Effector memory CD4-positive, alpha-beta T cell (primary cell): ENCODE data around the gene DIAPH1.
"Not testable (repeated sequence)": the region's sequence is repeated elsewhere in the genome, so short reads cannot be mapped to it uniquely, and the experiment has no call there.

ENCODE experiments used
- DNase-seq, 3 donors: peaks; one replicate each; pipeline ENCODE4 v3.0.0-alpha.2; 2020
- H3K27ac ChIP-seq: 2 replicates; pipeline ENCODE4 v1.7.0; 2013; ENCODE audit warnings: mild to moderate bottlenecking, low read length, moderate library complexity; ENCODE audit not compliant: insufficient read depth, poor library complexity, severe bottlenecking
- H3K27me3 ChIP-seq: replicated peaks from 2 replicates; pipeline ENCODE4 v1.7.0; 2013; ENCODE audit warnings: mild to moderate bottlenecking, low read length; ENCODE audit not compliant: insufficient read depth, control insufficient read depth, poor library complexity, severe bottlenecking
- H3K36me3 ChIP-seq: 2 replicates; pipeline ENCODE4 v1.7.0; 2013; ENCODE audit warnings: mild to moderate bottlenecking, low read length, moderate library complexity; ENCODE audit not compliant: control insufficient read depth, insufficient read depth
- H3K4me1 ChIP-seq: 2 replicates; pipeline ENCODE4 v1.7.0; 2013; ENCODE audit warnings: low read length, mild to moderate bottlenecking; ENCODE audit not compliant: control insufficient read depth, insufficient read depth, poor library complexity, severe bottlenecking
- H3K4me3 ChIP-seq: 2 replicates; pipeline ENCODE4 v1.7.0; 2013; ENCODE audit warnings: low read length, low read depth, mild to moderate bottlenecking; ENCODE audit not compliant: insufficient read depth, poor library complexity, severe bottlenecking
- H3K9me3 ChIP-seq: 2 replicates; pipeline ENCODE4 v1.7.0; 2013; ENCODE audit warnings: mild to moderate bottlenecking, low read length, moderate library complexity; ENCODE audit not compliant: control insufficient read depth

DIAPH1 gene

GRCh38 chr5:141615991-141616720, 2.6 kb downstream of the DIAPH1 start:
- peak overlapping the region; percentile 90 for H3K27ac ChIP-seq
- DNase-seq = no peak
- H3K36me3 ChIP-seq = peaks cover 6% of the 10 kb centered on the region
- H3K9me3 ChIP-seq = no peaks in the 10 kb centered on the region
- H3K4me3 ChIP-seq = peak overlapping the region; percentile 95
- H3K27me3 ChIP-seq = no peaks in the 10 kb centered on the region
- H3K4me1 ChIP-seq = peaks cover 36% of the 10 kb centered on the region

DNA sequence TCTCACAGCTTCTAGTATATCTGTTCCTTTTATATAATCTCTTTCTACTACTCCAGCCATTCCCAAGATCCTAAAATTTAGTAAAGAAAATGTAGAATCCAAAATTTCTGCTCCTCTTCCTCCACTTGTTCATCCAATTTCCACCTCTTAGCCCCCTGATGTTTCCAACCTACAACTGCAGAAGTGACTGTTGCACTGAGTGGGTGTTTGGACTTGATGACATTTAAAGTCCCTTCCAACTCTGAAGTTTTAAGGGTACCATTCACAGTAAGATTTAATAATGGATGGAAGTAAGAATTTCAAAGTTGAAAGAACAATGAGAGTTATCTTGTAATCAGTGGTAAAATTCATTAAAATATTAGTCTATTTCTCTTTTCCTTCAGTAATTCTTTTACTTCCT, 5.5 kb downstream of the DIAPH1 start:
- H3K27me3 ChIP-seq = no peaks in the 10 kb centered on the region
- peaks cover 51% of the 10 kb centered on the region for H3K4me1 ChIP-seq
- DNase-seq = no peak
- no peak overlapping the region for H3K4me3 ChIP-seq
- no peak overlapping the region for H3K27ac ChIP-seq
- peaks cover 3% of the 10 kb centered on the region for H3K36me3 ChIP-seq
- H3K9me3 ChIP-seq = no peaks in the 10 kb centered on the region

DNA sequence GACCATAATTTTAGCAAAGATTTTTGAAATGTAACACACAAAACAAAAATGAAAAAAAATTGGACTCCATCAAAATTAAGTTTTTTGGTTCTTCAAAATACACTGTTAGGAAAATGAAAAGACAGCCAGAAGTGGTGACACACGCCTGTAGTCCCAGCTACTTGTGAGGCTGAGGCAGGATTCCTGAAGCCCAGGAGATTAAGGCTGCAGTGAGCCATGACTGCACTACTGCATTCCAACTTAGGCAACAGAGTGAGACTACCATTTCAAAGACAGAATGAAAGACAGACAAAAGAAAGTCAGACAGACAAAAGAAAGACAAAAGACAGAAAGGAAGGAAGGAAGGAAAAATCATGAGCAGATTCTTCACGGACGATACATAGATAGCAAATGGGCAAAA, 7.5 kb downstream of the DIAPH1 start:
- Histone ChIP-seq H3K4me1 (peaks cover 69% of the 10 kb centered on the region), H3K27me3 (no peaks in the 10 kb centered on the region), H3K9me3 (no peaks in the 10 kb centered on the region), H3K36me3 (peaks cover 3% of the 10 kb centered on the region), H3K4me3 (no peak overlapping the region), H3K27ac (no peak overlapping the region)
- DNase-seq = no peak

DNA sequence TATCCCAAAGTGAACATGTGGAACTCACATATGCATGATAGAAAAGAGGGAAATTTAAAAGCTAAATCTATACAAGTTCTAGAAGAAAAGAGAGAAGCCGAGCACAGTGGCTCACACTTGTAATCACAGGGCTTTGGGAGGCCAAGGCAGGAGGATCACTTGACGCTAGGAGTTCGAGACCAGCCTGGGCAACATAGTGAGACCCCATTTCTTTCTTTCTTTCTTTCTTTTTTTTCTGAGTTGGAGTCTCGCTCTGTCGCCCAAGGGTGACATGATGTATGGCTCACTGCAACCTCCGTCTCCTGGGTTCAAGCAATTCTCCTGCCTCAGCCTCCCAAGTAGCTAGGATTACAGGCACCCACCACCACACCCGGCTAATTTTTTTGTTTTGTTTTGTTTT, 8.9 kb downstream of the DIAPH1 start:
- H3K36me3 ChIP-seq, H3K9me3 ChIP-seq, H3K4me3 ChIP-seq, H3K27ac ChIP-seq, H3K27me3 ChIP-seq, DNase-seq: not testable (repeated sequence)
- H3K4me1 ChIP-seq = peaks cover 72% of the 10 kb centered on the region

GRCh38 chr5:141609044-141609443, 9.8 kb downstream of the DIAPH1 start:
- Histone ChIP-seq H3K36me3 (peaks cover 3% of the 10 kb centered on the region), H3K4me1 (peaks cover 69% of the 10 kb centered on the region), H3K27ac (peak overlapping the region; percentile 72), H3K27me3 (no peaks in the 10 kb centered on the region), H3K9me3 (no peaks in the 10 kb centered on the region), H3K4me3 (no peak overlapping the region)
- DNase-seq = no peak

GRCh38 chr5:141608557-141608956, 10.2 kb downstream of the DIAPH1 start:
- peaks cover 69% of the 10 kb centered on the region for H3K4me1 ChIP-seq
- H3K27me3 ChIP-seq = no peaks in the 10 kb centered on the region
- no peaks in the 10 kb centered on the region for H3K9me3 ChIP-seq
- no peak overlapping the region for H3K4me3 ChIP-seq
- H3K36me3 ChIP-seq = peaks cover 3% of the 10 kb centered on the region
- DNase-seq = no peak
- peak overlapping the region; percentile 72 for H3K27ac ChIP-seq

GRCh38 chr5:141608046-141608445, 10.8 kb downstream of the DIAPH1 start:
- peaks cover 3% of the 10 kb centered on the region for H3K36me3 ChIP-seq
- H3K27me3 ChIP-seq = no peaks in the 10 kb centered on the region
- peaks cover 69% of the 10 kb centered on the region for H3K4me1 ChIP-seq
- peak overlapping the region; percentile 72 for H3K27ac ChIP-seq
- no peak overlapping the region for H3K4me3 ChIP-seq
- no peak for DNase-seq
- no peaks in the 10 kb centered on the region for H3K9me3 ChIP-seq

DNA sequence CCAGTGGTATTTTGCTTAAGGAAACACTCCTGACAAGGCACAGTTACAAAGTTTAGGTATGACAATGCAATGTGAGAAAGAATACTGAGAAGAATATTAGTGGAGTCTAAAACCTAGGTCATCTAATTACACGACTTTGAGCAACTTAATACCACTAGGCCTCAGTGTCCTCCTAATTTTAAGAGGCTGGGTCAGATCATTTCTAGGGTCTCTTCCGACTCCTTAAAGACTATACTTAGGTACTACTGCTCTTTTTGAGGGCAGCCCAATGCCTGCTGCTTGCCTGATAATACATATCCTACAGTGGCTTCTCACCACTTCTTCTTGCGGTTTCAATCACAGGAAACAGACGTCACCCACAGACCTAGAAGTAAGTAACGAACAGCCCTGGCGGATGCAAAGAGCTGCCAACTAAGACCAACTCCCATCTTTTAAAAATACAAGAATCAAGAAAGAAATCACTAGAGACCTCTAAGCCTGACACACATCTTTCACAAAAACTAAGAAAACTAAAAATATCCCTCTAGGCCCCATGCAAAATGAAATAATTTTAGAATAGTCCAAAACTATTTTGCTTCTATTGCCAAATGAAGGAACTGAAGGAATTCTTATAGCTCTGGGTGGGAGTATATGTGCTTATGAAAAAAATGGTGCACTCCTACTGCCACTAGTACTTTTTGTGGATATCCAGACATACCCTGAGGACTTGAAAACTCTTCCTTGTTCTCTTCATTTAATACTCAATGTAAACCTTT, 13.1 kb downstream of the DIAPH1 start:
- peaks cover 3% of the 10 kb centered on the region for H3K36me3 ChIP-seq
- peak; percentile 62 to 73 (median 68) for DNase-seq
- H3K27me3 ChIP-seq = no peaks in the 10 kb centered on the region
- no peaks in the 10 kb centered on the region for H3K9me3 ChIP-seq
- H3K4me1 ChIP-seq = peaks cover 73% of the 10 kb centered on the region
- H3K4me3 ChIP-seq = peak overlapping the region; percentile 22
- peak overlapping the region; percentile 72 for H3K27ac ChIP-seq

DNA sequence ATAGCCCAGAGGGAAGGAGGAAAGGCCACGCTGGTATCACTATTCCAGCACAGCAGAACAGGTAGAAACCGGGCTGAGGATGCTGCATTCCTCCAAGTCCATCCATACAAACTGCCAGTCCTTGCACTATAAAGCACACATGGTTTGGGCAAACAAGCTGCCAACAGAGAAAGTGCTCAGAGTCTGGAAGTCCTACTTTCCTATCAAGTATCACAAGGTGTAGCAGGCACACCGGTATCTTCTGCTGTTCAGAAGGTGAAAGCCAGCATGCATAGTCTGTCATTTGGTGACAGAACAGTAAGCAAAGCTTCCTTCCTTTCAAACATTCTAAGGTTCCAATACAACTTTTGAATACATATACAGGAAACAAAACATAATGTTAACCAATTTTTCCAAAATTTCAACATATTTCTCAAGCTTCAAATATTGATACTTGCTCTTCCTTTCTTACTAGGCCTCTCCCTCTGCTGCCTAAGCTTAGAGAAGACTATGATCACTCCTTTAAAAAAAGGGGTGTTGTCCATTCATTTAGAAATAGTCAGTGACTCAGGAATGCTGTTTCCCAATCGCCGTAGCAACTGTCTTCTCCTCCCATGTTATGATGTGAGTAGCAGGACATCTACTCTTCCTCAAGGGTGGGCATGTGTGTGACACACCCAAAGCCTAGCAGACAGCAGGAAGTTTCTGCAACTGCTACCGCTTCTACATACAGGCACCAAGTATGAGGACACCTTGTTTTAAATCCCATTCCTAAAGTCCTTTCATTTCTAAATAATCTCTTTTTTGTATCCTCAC, 14.7 kb downstream of the DIAPH1 start:
- DNase-seq = no peak
- Histone ChIP-seq H3K4me1 (peaks cover 74% of the 10 kb centered on the region), H3K27me3 (no peaks in the 10 kb centered on the region), H3K27ac (peak overlapping the region; percentile 72), H3K4me3 (peak overlapping the region; percentile 24), H3K36me3 (no peaks in the 10 kb centered on the region), H3K9me3 (no peaks in the 10 kb centered on the region)
